HG03108 (cell line): ENCODE data around the gene MBP.
"Not testable (repeated sequence)": the region's sequence is repeated elsewhere in the genome, so short reads cannot be mapped to it uniquely, and the experiment has no call there.

Experiments
- ATAC-seq: cut with Tn5 transposase; IDR thresholded peaks from one replicate; pipeline ENCODE4 v1.9.1; 2021; ENCODE audit warnings: moderate library complexity; ENCODE audit not compliant: unreplicated experiment

MBP gene

GRCh38 chr18:77035380-77036187 lies 97.0 kb downstream of the MBP start:
- ATAC-seq, result no peak

GRCh38 chr18:77033575-77033974 lies 99.0 kb downstream of the MBP start:
- ATAC-seq, result no peak

GRCh38 chr18:77032181-77032701 lies 100.3 kb downstream of the MBP start:
- no peak for ATAC-seq

- ATAC-seq, result no peak
These were observed 100.9 kb downstream of the MBP start for GRCh38 chr18:77031662-77032061.

DNA sequence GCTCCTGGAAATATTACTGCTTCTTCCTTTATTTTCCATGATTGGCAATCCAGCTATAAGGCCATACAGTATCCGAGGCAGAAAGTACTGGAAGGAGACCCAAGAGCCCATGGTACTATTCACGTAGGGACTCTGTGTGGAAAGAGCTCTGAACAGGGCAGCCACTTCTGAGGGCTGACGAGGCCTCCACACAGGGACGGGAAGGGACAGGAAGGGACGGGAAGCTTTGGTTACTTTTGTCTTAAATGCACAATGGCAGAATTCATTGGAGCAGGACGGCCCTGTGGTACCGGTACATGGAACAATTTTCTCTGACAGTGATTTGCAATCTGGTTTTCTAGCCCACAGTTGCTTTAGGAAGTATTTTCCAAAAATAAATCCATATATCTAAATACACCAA lies 102.4 kb downstream of the MBP start:
- no peak for ATAC-seq

DNA sequence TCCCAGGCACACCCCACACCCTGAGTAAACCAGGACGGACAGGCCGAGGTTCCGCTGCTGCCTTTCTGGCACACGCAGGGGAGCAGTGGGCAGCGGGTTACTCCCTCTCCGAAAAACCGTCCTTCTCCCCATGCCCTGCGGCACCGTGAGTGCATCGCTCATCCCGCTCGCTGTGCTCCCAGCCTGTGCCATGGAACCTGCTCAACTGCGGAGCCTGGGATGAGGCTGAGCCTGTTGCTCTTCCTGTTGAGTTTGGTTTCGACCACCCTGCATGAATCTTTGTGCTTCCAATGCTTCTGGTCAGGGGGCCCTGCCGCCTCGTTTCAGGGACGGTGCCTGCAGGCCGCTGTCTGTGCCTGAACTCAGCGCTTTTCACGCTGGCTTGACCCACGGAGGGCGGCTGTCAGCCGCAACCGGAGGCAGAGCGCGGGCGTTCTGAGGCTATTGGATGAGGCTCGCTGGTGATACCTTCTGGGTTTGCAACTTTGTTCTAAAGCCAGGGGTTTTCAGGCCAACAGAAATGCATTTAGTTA lies 106.7 kb downstream of the MBP start:
- ATAC-seq, result no peak

- ATAC-seq, result no peak
These were observed 107.5 kb downstream of the MBP start for GRCh38 chr18:77025123-77025522.

- no peak for ATAC-seq
These were observed 108.1 kb downstream of the MBP start for GRCh38 chr18:77024476-77024875.

GRCh38 chr18:77023102-77023782 lies 109.3 kb downstream of the MBP start:
- ATAC-seq, result no peak

GRCh38 chr18:77022556-77022955 lies 110.0 kb downstream of the MBP start:
- ATAC-seq, result no peak

- ATAC-seq, result no peak
These were observed 110.5 kb downstream of the MBP start for GRCh38 chr18:77022116-77022515.

- not testable (repeated sequence) for ATAC-seq
These were observed 111.1 kb downstream of the MBP start for GRCh38 chr18:77021478-77021877.

- ATAC-seq, result no peak
These were observed 111.5 kb downstream of the MBP start for GRCh38 chr18:77021075-77021474.

DNA sequence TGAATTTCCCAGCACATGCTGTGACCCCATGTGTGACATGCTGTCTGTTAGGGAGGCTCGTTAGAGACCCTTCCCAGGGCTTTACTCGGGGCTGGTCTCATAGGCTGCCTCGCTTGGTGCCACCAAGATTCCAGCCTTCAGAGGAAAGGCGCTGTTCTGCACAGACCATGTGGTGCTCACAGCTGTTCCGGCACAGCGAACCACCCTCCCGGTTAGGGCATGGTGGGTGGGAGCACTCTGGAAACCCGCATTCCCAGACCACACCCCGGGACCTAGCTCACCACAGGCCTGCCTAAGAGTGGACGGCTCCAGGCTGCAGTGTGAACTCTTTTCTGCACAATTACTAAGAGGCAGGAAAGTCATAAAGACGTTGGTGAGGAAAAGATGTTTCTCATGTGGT lies 112.0 kb downstream of the MBP start:
- no peak for ATAC-seq

- ATAC-seq, result no peak
These were observed 112.9 kb downstream of the MBP start for GRCh38 chr18:77019641-77020040.

DNA sequence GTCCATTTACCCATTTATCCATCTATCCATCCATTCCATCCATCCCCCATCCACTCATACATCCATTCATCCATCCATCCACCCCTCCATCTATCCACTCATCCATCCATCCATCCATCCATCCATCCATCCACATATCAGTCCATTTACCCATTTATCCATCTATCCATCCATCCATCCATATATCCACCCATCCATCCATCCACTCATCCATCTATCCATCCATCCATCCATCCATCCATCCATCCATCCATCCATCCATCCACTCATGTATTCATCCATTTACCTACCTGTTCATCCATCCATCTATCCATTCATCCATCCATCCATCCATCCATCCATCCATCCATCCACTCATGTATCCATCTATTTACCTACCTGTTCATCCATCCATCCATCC lies 113.9 kb downstream of the MBP start:
- ATAC-seq, result not testable (repeated sequence)

- ATAC-seq, result no peak
These were observed 115.2 kb downstream of the MBP start for GRCh38 chr18:77017355-77017754.

DNA sequence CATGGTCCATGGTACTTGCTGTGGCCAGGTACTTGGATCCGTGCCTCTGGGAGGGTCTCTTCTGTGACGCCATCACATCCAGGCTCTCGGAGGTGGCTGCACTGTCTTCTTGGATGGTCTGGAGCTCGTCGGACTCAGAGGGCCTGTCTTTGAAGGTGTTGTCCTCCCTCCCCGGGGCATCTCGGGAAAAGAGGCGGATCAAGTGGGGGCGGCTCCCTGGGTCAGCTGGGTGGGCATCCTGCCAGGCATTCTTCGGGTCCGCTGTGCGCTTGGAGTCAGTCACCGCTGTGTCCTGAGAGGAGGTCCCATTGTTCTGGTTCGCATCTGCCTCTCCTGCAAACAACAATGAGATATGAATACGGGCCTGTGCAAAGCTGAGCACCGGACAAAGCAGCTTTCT lies 115.6 kb downstream of the MBP start:
- ATAC-seq, result no peak

GRCh38 chr18:77015771-77016710 lies 116.5 kb downstream of the MBP start:
- ATAC-seq, result no peak

GRCh38 chr18:77015169-77015568 lies 117.4 kb downstream of the MBP start:
- ATAC-seq, result no peak

DNA sequence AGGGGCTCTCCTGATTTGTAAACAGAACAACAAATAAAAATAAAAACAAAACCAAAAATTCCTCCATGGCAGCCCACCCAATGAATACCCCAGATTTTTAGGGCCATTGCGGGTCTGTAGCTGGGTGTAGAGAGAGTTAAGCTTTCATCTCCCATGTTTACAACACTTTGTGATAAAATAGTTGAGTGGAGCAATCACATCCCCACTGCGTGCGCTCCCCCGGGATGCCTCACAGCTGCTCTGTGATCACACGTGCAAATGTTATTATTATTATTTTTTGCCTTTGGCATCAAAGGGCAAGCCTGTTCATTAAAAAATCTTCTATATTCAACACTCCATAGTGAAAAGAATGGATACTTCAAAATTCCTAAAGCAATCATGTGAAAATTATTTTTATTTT lies 118.0 kb downstream of the MBP start:
- ATAC-seq, result no peak
